GM23338 (cell line): ENCODE measurements around the gene MED13L. TPM values are rescaled to one million over a fixed set of nuclear protein-coding genes. Genes with fewer than 3 reads are reported as not detected.

Experiments
- ATAC-seq: fragments of 200-7000 bp; cut with Tn5 transposase; 3 replicates; pipeline ENCODE4 v1.9.1; 2020
- DNase-seq: peaks from one replicate; pipeline ENCODE4 v3.0.0-alpha.2; 2015; ENCODE audit warnings: low spot score
- H2AFZ ChIP-seq: fragments of 200-600 bp; sonication (generic); 2 replicates; pipeline ENCODE4 v1.8.0; 2016; ENCODE audit warnings: antibody characterized with exemption, mild to moderate bottlenecking, moderate library complexity
- H3F3A ChIP-seq: fragments of 200-600 bp; sonication (generic); replicated peaks from 2 replicates; pipeline ENCODE4 v1.8.0; 2017; ENCODE audit warnings: antibody characterized with exemption, mixed run types, low read depth
- H3K27ac ChIP-seq: fragments of 200-600 bp; sonication (generic); 2 replicates; pipeline ENCODE4 v1.6.1; 2016; ENCODE audit warnings: low read depth
- H3K27me3 ChIP-seq: fragments of 200-600 bp; sonication (generic); 2 replicates; pipeline ENCODE4 v1.8.0; 2016; ENCODE audit warnings: mild to moderate bottlenecking, mixed run types, moderate library complexity; ENCODE audit not compliant: insufficient read depth
- H3K36me3 ChIP-seq: fragments of 200-600 bp; sonication (generic); 2 replicates; pipeline ENCODE4 v1.8.0; 2016; ENCODE audit warnings: mild to moderate bottlenecking; ENCODE audit not compliant: insufficient read depth
- H3K4me1 ChIP-seq: fragments of 200-600 bp; sonication (generic); 2 replicates; pipeline ENCODE4 v1.8.0; 2016; ENCODE audit warnings: mild to moderate bottlenecking, moderate library complexity; ENCODE audit not compliant: insufficient read depth
- H3K4me2 ChIP-seq: fragments of 200-600 bp; sonication (generic); 2 replicates; pipeline ENCODE4 v1.7.1; 2017; ENCODE audit warnings: mixed run types
- H3K4me3 ChIP-seq: fragments of 200-600 bp; sonication (generic); 2 replicates; pipeline ENCODE4 v1.6.1; 2016; ENCODE audit warnings: mixed run types
- H3K79me2 ChIP-seq: fragments of 200-600 bp; sonication (generic); replicated peaks from 2 replicates; pipeline ENCODE4 v1.8.0; 2017; ENCODE audit warnings: mild to moderate bottlenecking; ENCODE audit not compliant: insufficient read depth
- H3K9me2 ChIP-seq: fragments of 200-600 bp; sonication (generic); 2 replicates; pipeline ENCODE4 v1.8.0; 2017; ENCODE audit not compliant: insufficient read depth
- H4K20me1 ChIP-seq: fragments of 200-600 bp; sonication (generic); replicated peaks from 2 replicates; pipeline ENCODE4 v1.8.0; 2017; ENCODE audit warnings: mild to moderate bottlenecking; ENCODE audit not compliant: insufficient read depth
- H3K27ac Mint-ChIP-seq: 2 replicates; pipeline ENCODE4 v1.8.0; 2020; ENCODE audit warnings: inconsistent platforms, mild to moderate bottlenecking, moderate library complexity, mixed read lengths
- H3K27me3 Mint-ChIP-seq: 3 replicates; pipeline ENCODE4 v1.8.0; 2022; ENCODE audit warnings: low read depth, mild to moderate bottlenecking, moderate library complexity, mixed read lengths, inconsistent platforms; ENCODE audit not compliant: insufficient read depth, poor library complexity
- H3K36me3 Mint-ChIP-seq: 3 replicates; pipeline ENCODE4 v1.8.0; 2021; ENCODE audit warnings: low read depth, mild to moderate bottlenecking, inconsistent platforms, moderate library complexity, mixed read lengths
- H3K4me1 Mint-ChIP-seq: 3 replicates; pipeline ENCODE4 v1.8.0; 2020; ENCODE audit warnings: mild to moderate bottlenecking, inconsistent platforms, mixed read lengths
- H3K4me3 Mint-ChIP-seq: 3 replicates; pipeline ENCODE4 v1.8.0; 2021; ENCODE audit warnings: moderate library complexity, mild to moderate bottlenecking, inconsistent platforms, mixed read lengths
- H3K9me3 Mint-ChIP-seq: 3 replicates; pipeline ENCODE4 v1.8.0; 2020; ENCODE audit warnings: moderate library complexity, mild to moderate bottlenecking, inconsistent platforms, mixed read lengths
- CREB1 ChIP-seq: fragments of 250-450 bp; sonication (Bioruptor Pico); IDR thresholded peaks from 2 replicates; pipeline ENCODE4 v1.5.0; 2020; ENCODE audit warnings: low read depth, mild to moderate bottlenecking, moderate library complexity
- EZH2 ChIP-seq: fragments of 200-600 bp; sonication (generic); IDR thresholded peaks from one replicate; pipeline ENCODE4 v1.8.0; 2017; ENCODE audit warnings: antibody characterized with exemption, mild to moderate bottlenecking, low read depth; ENCODE audit not compliant: unreplicated experiment
- EZH2phosphoT487 ChIP-seq: fragments of 200-600 bp; sonication (generic); IDR thresholded peaks from one replicate; pipeline ENCODE4 v1.8.1; 2018; ENCODE audit warnings: antibody characterized with exemption; ENCODE audit not compliant: unreplicated experiment
- POLR2AphosphoS5 ChIP-seq: IDR thresholded peaks from 2 replicates; pipeline ENCODE4 v1.6.1; 2016; ENCODE audit warnings: antibody characterized with exemption, low read depth
- STAT1 ChIP-seq: IDR thresholded peaks from one replicate; pipeline ENCODE4 v1.6.1; 2016; ENCODE audit warnings: antibody characterized with exemption; ENCODE audit not compliant: unreplicated experiment
- ZNF114 ChIP-seq: fragments of 250-450 bp; sonication (Bioruptor Pico); IDR thresholded peaks from 2 replicates; pipeline ENCODE4 v1.5.0; 2020; ENCODE audit warnings: mild to moderate bottlenecking, moderate library complexity
- ZNF462 ChIP-seq: fragments of 250-450 bp; sonication (Bioruptor Pico); IDR thresholded peaks from 2 replicates; pipeline ENCODE4 v1.5.0; 2020; ENCODE audit warnings: mild to moderate bottlenecking, moderate library complexity
- polyA plus RNA-seq: library from polyadenylated mRNA; unstranded; fragments of >200 nt; fragmentation: Nextera tagmentation; extraction: Ambion mirVana; gene quantifications from 2 replicates; pipeline ENCODE4 v1.2.1, GENCODE V29; 2016
- total RNA-seq: library from RNA; depleted of rRNA; stranded (reverse); fragments of >200 nt; shearing (Covaris generic); gene quantifications from 2 replicates; pipeline ENCODE4 v1.2.3, GENCODE V29; 2014

The MED13L gene
- total and polyA plus RNA-seq, 2 experiments from 2014 or later = 20.9 to 73.6 TPM

DNA sequence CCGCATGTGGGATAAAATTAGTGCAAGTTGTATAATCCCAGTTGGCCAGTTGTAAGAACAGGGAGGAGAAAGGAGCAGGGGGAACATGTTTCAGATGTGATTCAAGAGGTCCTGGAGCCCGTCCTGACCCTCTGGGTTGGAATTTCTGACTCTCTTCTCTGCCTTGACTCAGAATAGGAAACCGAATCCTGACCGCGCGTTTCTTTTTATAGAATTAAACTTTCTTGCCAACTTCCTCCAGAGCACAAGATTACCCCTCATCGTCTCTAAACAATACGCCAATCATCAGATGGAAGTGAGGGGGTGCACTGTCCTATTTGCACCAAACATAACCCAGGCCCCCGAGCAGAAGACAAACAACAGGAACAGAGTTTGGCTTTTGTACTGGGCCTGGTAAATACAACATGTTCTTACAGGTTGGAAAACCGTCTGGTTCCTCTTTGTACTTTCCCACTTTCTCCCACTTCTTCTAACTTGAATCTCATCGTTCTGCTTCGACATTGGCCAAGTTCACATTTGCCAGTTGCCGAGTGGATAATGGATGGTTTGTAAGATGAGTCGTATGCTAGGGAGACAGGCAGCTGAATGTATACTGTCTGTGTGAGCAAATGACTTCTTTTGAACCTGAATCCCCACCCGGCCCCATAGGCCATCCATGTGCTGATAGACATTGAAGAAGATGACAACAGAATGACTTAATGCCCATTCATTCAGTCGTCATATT lies 42.6 kb upstream of the MED13L start (continued):
- TF ChIP-seq ZNF462 (CRISPR knock-in tag) = no peak
- TF ChIP-seq EZH2 = no peak

DNA sequence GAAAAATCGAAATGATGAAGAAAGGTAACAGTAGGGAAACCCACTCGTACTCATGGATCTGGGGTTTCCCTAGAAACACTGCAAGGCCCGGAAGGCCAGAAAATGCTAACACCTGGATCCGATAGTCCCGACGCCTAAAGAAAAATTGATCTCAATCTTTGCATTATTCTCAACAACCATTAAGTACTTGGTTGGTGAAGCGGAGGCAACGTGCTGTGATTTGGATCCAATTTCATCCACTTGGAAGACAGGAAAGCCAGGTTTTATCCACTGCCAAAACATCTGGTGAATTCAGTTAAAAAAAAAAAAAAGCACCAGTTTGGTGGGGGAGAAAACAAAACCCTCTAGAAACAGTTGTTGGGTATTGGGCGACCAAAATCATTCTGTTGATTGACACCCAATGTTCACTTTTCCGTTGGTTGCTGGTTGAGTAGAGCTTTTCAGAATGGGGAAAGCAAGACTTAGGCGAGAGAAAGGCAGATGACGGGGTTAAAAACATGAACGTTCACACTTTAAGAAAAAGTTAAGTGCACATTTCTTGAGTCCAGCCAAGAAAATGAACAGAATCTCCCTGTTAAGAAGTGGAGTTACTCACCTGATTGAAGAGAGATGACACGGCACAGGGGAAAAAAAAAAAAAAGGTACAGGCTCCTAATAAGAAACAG lies 41.9 kb upstream of the MED13L start:
- Histone ChIP-seq H3F3A (no peaks in the 10 kb centered on the region), H3K27ac (no peak overlapping the region), H3K4me3 (no peak overlapping the region), H3K36me3 (no peaks in the 10 kb centered on the region), H3K4me2 (no peak overlapping the region), H3K27me3 (no peaks in the 10 kb centered on the region), H3K4me1 (no peaks in the 10 kb centered on the region), H4K20me1 (no peaks in the 10 kb centered on the region), H2AFZ (peak overlapping the region; percentile 78; the same call in 1 of the 2 replicates), H3K79me2 (no peaks in the 10 kb centered on the region), H3K9me2 (no peaks in the 10 kb centered on the region; the same call in 1 of the 2 replicates)
- H3K27ac Mint-ChIP-seq = no peak overlapping the region
- H3K36me3 Mint-ChIP-seq = no peaks in the 10 kb centered on the region
- peaks cover 2% of the 10 kb centered on the region for H3K4me1 Mint-ChIP-seq
- H3K9me3 Mint-ChIP-seq = no peaks in the 10 kb centered on the region; the same call in 2 of the 3 replicates
- DNase-seq (no peak), ATAC-seq (no peak)
- peaks cover 4% of the 10 kb centered on the region for H3K27me3 Mint-ChIP-seq
- no peak overlapping the region for H3K4me3 Mint-ChIP-seq
- TF ChIP-seq STAT1 (no peak), ZNF462 (CRISPR knock-in tag) (no peak), CREB1 (CRISPR knock-in tag) (no peak), EZH2phosphoT487 (no peak), ZNF114 (CRISPR knock-in tag) (no peak), POLR2AphosphoS5 (no peak), EZH2 (no peak)
